Fibroblast of pulmonary artery (primary cell): ENCODE measurements around the gene UBE2D3.
A peak's percentile ranks its signal among the peaks of the same experiment; 100 is the strongest.

ENCODE experiments used
- DNase-seq: peaks from one replicate; pipeline ENCODE4 v3.0.0-alpha.2; 2010; ENCODE audit warnings: low read depth
- H3K4me3 ChIP-seq: replicated peaks from 2 replicates; pipeline ENCODE4 v1.5.1; 2011; ENCODE audit warnings: low read depth, mild to moderate bottlenecking, control low read depth, low read length, moderate library complexity
- CTCF ChIP-seq: IDR thresholded peaks from 2 replicates; pipeline ENCODE4 v1.5.1; 2011; ENCODE audit warnings: mild to moderate bottlenecking, control low read depth, low read length, inconsistent platforms; ENCODE audit errors: missing control alignments

UBE2D3 gene

GRCh38 chr4:102780476-102781144 is 46.7 kb downstream of the UBE2D3 start:
- H3K4me3 ChIP-seq, result no peak overlapping the region
- TF ChIP-seq CTCF, result no peak
- DNase-seq, result no peak

GRCh38 chr4:102779204-102779603 is 48.1 kb downstream of the UBE2D3 start:
- no peak overlapping the region for H3K4me3 ChIP-seq
- no peak for DNase-seq
- no peak for TF ChIP-seq CTCF

- DNase-seq, result no peak
- H3K4me3 ChIP-seq, result no peak overlapping the region
- no peak for TF ChIP-seq CTCF
These were observed 48.6 kb downstream of the UBE2D3 start for GRCh38 chr4:102778720-102779119.

- TF ChIP-seq CTCF, result no peak
- DNase-seq, result no peak
These were observed 51.5 kb downstream of the UBE2D3 start for GRCh38 chr4:102775805-102776204.

GRCh38 chr4:102774254-102774653 is 53.1 kb downstream of the UBE2D3 start:
- TF ChIP-seq CTCF, result no peak
- DNase-seq, result no peak
- H3K4me3 ChIP-seq, result no peak overlapping the region

More at GRCh38 chr4:102775805-102776204, 51.5 kb downstream of the UBE2D3 start:
- H3K4me3 ChIP-seq, result no peak overlapping the region

GRCh38 chr4:102772738-102773340 is 54.5 kb downstream of the UBE2D3 start:
- TF ChIP-seq CTCF, result no peak
- H3K4me3 ChIP-seq, result no peak overlapping the region
- no peak for DNase-seq

GRCh38 chr4:102764901-102765300 is 62.5 kb downstream of the UBE2D3 start:
- no peak for TF ChIP-seq CTCF
- H3K4me3 ChIP-seq, result no peak overlapping the region
- peak; percentile 13 for DNase-seq
